HG03064 (cell line): ENCODE results near the gene HTR3C.
"Not testable (repeated sequence)": the region's sequence is repeated elsewhere in the genome, so short reads cannot be mapped to it uniquely, and the experiment has no call there.

Experiments used
- ATAC-seq: cut with Tn5 transposase; IDR thresholded peaks from one replicate; pipeline ENCODE4 v1.9.1; 2021; ENCODE audit warnings: low read depth; ENCODE audit not compliant: unreplicated experiment

The HTR3C gene

GRCh38 chr3:184030536-184030935, 22.3 kb upstream of the HTR3C start:
- no peak for ATAC-seq

GRCh38 chr3:184031187-184031792, 21.6 kb upstream of the HTR3C start, which contains the start of gene HTR3D:
HTR3D (plus strand) TSS chr3:184031742; CDS start chr3:184031742, 0 bp downstream.
- no peak for ATAC-seq

- no peak for ATAC-seq
Observed at GRCh38 chr3:184037816-184038215, 15.0 kb upstream of the HTR3C start.

- not testable (repeated sequence) for ATAC-seq
Observed at GRCh38 chr3:184038307-184038706, 14.5 kb upstream of the HTR3C start.

GRCh38 chr3:184039414-184039813, 13.4 kb upstream of the HTR3C start:
- no peak for ATAC-seq

GRCh38 chr3:184040010-184040409, 12.8 kb upstream of the HTR3C start:
- no peak for ATAC-seq

GRCh38 chr3:184042617-184043016, 10.2 kb upstream of the HTR3C start:
- no peak for ATAC-seq

GRCh38 chr3:184045995-184046394, 6.9 kb upstream of the HTR3C start:
- no peak for ATAC-seq

- ATAC-seq = no peak
Observed at GRCh38 chr3:184050217-184050847, 2.5 kb upstream of the HTR3C start.

- ATAC-seq = no peak
Observed at GRCh38 chr3:184058029-184058428, 5.2 kb downstream of the HTR3C start.

- ATAC-seq = no peak
Observed at GRCh38 chr3:184059424-184059823, 6.6 kb downstream of the HTR3C start.

GRCh38 chr3:184062637-184063036, 9.8 kb downstream of the HTR3C start:
- no peak for ATAC-seq

GRCh38 chr3:184066211-184066610, 13.4 kb downstream of the HTR3C start:
- no peak for ATAC-seq

GRCh38 chr3:184067573-184068055, 14.8 kb downstream of the HTR3C start:
- no peak for ATAC-seq

GRCh38 chr3:184068344-184068743, 15.5 kb downstream of the HTR3C start:
- no peak for ATAC-seq

GRCh38 chr3:184071142-184071541, 18.3 kb downstream of the HTR3C start:
- ATAC-seq = not testable (repeated sequence)

GRCh38 chr3:184073621-184074020, 20.8 kb downstream of the HTR3C start:
- ATAC-seq = no peak

- no peak for ATAC-seq
Observed at GRCh38 chr3:184075901-184076300, 23.1 kb downstream of the HTR3C start.

GRCh38 chr3:184077881-184078280, 25.0 kb downstream of the HTR3C start:
- no peak for ATAC-seq

GRCh38 chr3:184078851-184079250, 26.0 kb downstream of the HTR3C start:
- no peak for ATAC-seq

- no peak for ATAC-seq
Observed at GRCh38 chr3:184081116-184081830, 28.4 kb downstream of the HTR3C start.

GRCh38 chr3:184082034-184082433, 29.2 kb downstream of the HTR3C start:
- no peak for ATAC-seq
